ENCODE data around the gene SLC43A3. TPM values are rescaled to one million over a fixed set of nuclear protein-coding genes. Genes with fewer than 3 reads are reported as not detected.

The SLC43A3 gene
- total and polyA plus RNA-seq, 8 donors, result 1.2 to 81.7 (median 12.7) TPM

DNA sequence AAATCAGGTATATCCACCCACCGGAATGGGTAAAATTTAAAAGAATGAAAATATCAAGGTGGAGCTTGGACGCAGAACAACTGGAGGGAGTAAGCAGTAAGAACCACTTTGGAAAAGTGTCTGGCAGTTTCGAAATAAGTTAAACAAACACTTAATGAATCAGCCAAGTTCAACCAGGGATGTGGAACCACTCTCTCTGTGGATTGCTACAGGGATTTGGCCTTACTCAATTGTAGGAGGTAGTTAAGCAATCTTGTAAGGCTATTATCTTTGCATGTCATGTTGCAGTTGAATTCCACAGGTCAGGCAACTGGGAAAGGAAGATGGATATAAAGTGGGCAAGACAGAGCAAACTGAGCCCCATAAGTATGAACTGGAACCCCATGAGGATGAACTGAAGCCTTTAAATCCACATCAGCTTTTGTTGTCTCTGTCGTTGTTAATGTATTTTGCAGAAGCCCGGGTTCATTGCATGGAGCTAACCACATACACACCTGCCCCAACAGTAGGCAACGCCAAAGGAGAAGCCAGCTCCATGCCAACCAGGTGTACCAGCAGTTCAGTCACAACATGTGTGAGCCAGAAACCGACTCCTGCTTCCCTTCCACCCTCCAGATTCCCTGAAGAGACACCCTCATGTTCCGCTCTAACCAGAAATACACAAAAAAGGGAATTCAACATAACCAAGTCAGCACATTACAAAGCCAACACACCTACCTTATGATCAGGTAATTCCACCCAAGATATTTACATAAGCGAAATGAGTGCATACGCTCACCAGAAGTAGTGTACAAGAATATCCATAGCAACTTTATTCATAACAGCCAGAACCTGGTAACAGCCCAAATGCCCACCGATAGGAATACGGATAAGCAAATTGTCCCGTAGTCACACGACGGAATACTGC, 8.0 kb upstream of the SLC43A3 start:
- intact Hi-C loops (cut with DNase I; ENCODE audit: low total_unique reads), result no loop called here
- 67 to 71% (median 68%) methylated on average over 15 of the region's 15 CpGs for WGBS, 5 donors
- peak in 1 of 2 donors; percentile 38 for DNase-seq
- TF ChIP-seq POLR2A (IDR thresholded peaks at IDR 0.05) (no peak), POLR2AphosphoS5 (IDR thresholded peaks at IDR 0.05) (peak; percentile 67 to 89 (median 74)), EP300 (IDR thresholded peaks at IDR 0.05) (no peak)
- TF ChIP-seq, protein P1, sequence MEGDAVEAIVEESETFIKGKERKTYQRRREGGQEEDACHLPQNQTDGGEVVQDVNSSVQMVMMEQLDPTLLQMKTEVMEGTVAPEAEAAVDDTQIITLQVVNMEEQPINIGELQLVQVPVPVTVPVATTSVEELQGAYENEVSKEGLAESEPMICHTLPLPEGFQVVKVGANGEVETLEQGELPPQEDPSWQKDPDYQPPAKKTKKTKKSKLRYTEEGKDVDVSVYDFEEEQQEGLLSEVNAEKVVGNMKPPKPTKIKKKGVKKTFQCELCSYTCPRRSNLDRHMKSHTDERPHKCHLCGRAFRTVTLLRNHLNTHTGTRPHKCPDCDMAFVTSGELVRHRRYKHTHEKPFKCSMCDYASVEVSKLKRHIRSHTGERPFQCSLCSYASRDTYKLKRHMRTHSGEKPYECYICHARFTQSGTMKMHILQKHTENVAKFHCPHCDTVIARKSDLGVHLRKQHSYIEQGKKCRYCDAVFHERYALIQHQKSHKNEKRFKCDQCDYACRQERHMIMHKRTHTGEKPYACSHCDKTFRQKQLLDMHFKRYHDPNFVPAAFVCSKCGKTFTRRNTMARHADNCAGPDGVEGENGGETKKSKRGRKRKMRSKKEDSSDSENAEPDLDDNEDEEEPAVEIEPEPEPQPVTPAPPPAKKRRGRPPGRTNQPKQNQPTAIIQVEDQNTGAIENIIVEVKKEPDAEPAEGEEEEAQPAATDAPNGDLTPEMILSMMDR (IDR thresholded peaks at IDR 0.05), result no peak
- H3K36me3 ChIP-seq, result no peaks in the 10 kb centered on the region
- H3K27ac ChIP-seq, result peak overlapping the region in 2 of 5 donors; percentile 25 to 45
- peaks cover 4 to 28% (median 15%) of the 10 kb centered on the region in 4 donors for H3K4me1 ChIP-seq
- H3K27me3 ChIP-seq, result no peaks in the 10 kb centered on the region
- no peaks in the 10 kb centered on the region for H3K9me3 ChIP-seq
- H3K4me3 ChIP-seq, result no peak overlapping the region

DNA sequence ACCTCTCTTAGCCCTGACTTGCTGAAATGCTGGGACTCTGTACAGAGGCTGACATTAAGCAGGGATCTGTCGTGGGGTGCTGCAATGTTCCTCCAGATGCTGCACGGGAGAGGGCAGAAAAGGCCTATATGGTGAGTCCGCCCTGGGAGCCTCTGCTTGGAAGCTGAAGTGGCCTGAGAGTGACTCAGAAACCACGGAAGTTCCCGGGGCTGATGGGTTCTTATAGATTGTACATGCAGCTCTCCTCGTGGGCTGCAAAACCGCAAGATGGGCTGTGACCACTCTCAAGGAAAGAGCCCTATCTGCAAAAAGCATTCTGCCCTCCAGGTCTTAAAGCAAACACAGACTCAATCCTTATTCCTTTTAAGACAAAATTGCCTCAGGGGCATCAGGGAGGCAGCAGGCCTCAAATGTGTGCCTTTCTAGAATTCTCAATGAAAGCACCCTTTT, 5.8 kb upstream of the SLC43A3 start:
- Histone ChIP-seq H3K4me1 (peaks cover 10 to 44% (median 24%) of the 10 kb centered on the region in 4 donors), H3K9me3 (no peaks in the 10 kb centered on the region), H3K4me3 (no peak overlapping the region), H3K36me3 (no peaks in the 10 kb centered on the region), H3K27me3 (no peaks in the 10 kb centered on the region), H3K27ac (peak overlapping the region in 4 of 5 donors; percentile 4 to 65 (median 34))
- no peak for DNase-seq
- intact Hi-C loops (cut with DNase I; ENCODE audit: low total_unique reads), result no loop called here
- 68 to 89% (median 81%) methylated on average over 6 to 7 of the region's 7 CpGs for WGBS, 5 donors
- TF ChIP-seq POLR2A (IDR thresholded peaks at IDR 0.05) (no peak), POLR2AphosphoS5 (IDR thresholded peaks at IDR 0.05) (no peak)
- TF ChIP-seq, protein P1 (IDR thresholded peaks at IDR 0.05), result no peak

DNA sequence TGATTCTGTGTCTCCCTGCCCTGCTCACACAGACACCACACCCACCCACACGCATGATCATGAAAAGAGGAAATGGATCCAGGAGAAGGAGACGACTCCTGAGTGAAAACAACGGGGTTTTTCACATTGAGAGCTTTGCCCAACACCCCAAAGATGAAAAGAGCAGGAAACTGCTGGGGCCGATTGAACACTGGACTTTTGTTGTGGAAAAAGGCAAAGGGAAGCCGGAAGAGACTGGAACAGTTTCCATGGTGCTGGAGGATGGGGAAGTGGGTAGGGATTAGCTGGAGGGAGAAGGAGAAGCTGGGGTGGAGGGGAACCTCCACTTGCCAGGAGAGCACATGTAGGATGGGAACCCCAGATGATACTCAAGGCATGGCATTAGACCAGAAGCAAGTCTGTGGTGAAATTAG, 5.2 kb upstream of the SLC43A3 start:
- intact Hi-C loops (cut with DNase I; ENCODE audit: low total_unique reads), result no loop called here
- H3K4me1 ChIP-seq, result peaks cover 16 to 50% (median 29%) of the 10 kb centered on the region in 4 donors
- no peaks in the 10 kb centered on the region for H3K27me3 ChIP-seq
- no peaks in the 10 kb centered on the region for H3K36me3 ChIP-seq
- H3K4me3 ChIP-seq, result no peak overlapping the region
- DNase-seq, result peak in 1 of 2 donors; percentile 21
- H3K27ac ChIP-seq, result peak overlapping the region in 4 of 5 donors; percentile 4 to 65 (median 34)
- WGBS, 5 donors, result 64 to 75% (median 72%) methylated on average over 5 of the region's 5 CpGs
- TF ChIP-seq, protein P1 (IDR thresholded peaks at IDR 0.05), result no peak
- TF ChIP-seq POLR2A (IDR thresholded peaks at IDR 0.05), result no peak
- TF ChIP-seq POLR2AphosphoS5 (IDR thresholded peaks at IDR 0.05), result no peak
- no peak for TF ChIP-seq EP300 (IDR thresholded peaks at IDR 0.05)
- no peaks in the 10 kb centered on the region for H3K9me3 ChIP-seq

DNA sequence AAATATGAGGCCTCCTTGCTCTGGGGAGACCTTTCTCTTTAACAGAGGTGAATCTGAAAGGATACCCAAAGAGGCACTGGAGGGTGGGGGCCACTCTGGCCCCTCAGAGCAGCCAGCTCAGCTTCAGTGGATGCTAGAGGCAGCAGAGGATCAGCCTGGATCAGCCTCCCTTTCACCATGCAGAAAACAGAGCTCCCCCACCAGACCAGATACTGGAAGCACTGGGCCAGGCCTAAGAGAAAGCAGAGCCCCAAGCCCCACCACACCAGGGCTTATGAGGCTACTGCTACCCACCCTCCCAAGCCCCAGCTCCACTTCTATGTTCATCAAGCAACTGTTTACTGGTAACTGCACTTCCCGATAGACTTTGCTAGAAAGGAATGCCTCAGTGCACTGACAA, 4.0 kb upstream of the SLC43A3 start:
- H3K27ac ChIP-seq, result peak overlapping the region in 1 of 5 donors; percentile 25
- TF ChIP-seq EP300 (IDR thresholded peaks at IDR 0.05), result no peak
- TF ChIP-seq, protein P1 (IDR thresholded peaks at IDR 0.05), result no peak
- no peak for TF ChIP-seq POLR2A (IDR thresholded peaks at IDR 0.05)
- TF ChIP-seq POLR2AphosphoS5 (IDR thresholded peaks at IDR 0.05), result no peak
- no peaks in the 10 kb centered on the region for H3K27me3 ChIP-seq
- H3K36me3 ChIP-seq, result no peaks in the 10 kb centered on the region
- H3K9me3 ChIP-seq, result no peaks in the 10 kb centered on the region
- no peak for DNase-seq
- no peak overlapping the region for H3K4me3 ChIP-seq
- 72 to 87% (median 86%) methylated on average over 1 of the region's 1 CpG for WGBS, 5 donors
- peaks cover 28 to 62% (median 41%) of the 10 kb centered on the region in 4 donors for H3K4me1 ChIP-seq
- intact Hi-C loops (cut with DNase I; ENCODE audit: low total_unique reads), result no loop called here

All from stomach (tissue), 9 donors.